ENCODE data around the gene SOX30. TPM values are rescaled to one million over a fixed set of nuclear protein-coding genes. Genes with fewer than 3 reads are reported as not detected.

SOX30 gene
- total RNA-seq, 4 donors from 2014 or later, result not detected

- TF ChIP-seq CTCF (IDR thresholded peaks at IDR 0.05; ENCODE audit: low read depth), result no peak
Observed at GRCh38 chr5:157648275-157648990, 3.8 kb downstream of the SOX30 start.

- TF ChIP-seq CTCF (IDR thresholded peaks at IDR 0.05; ENCODE audit: low read depth), result no peak
Observed at GRCh38 chr5:157640406-157641066, 11.7 kb downstream of the SOX30 start.

- no peak for TF ChIP-seq CTCF (IDR thresholded peaks at IDR 0.05; ENCODE audit: low read depth)
Observed at GRCh38 chr5:157630341-157630740, 21.9 kb downstream of the SOX30 start.

- TF ChIP-seq CTCF (IDR thresholded peaks at IDR 0.05; ENCODE audit: low read depth), result no peak
Observed at GRCh38 chr5:157626831-157627230, 25.4 kb downstream of the SOX30 start.

- no peak for TF ChIP-seq CTCF (IDR thresholded peaks at IDR 0.05; ENCODE audit: low read depth)
Observed at GRCh38 chr5:157624144-157624543, 28.1 kb downstream of the SOX30 start.

- TF ChIP-seq CTCF (IDR thresholded peaks at IDR 0.05; ENCODE audit: low read depth), result no peak
Observed at GRCh38 chr5:157620776-157621175, 31.5 kb downstream of the SOX30 start.

GRCh38 chr5:157618191-157618765 lies 34.0 kb downstream of the SOX30 start:
- no peak for TF ChIP-seq CTCF (IDR thresholded peaks at IDR 0.05; ENCODE audit: low read depth)
